Measurements from ENCODE around the gene TPP2.
A peak's percentile ranks its signal among the peaks of the same experiment; 100 is the strongest.

The TPP2 gene

DNA sequence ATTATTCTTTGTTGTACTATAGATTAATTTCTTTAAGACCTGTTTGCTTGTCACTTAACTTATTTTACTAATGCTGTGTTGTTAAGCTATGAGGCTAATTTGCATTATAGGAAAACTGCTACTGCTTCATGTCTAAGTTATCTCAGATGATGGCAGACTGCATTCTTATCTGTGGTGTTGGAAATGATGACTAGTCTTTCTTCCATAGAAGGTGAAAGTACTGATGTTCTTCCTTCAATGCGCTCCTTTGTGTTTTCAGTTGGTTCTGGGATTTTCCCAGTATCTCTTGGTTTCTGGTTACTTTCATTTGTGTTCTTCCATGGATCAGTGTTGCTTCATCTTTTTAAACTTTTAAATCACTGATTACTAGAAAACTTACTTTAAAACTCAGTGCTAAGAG, 46.9 kb downstream of the TPP2 start:
- CTCF ChIA-PET = no interaction called here

DNA sequence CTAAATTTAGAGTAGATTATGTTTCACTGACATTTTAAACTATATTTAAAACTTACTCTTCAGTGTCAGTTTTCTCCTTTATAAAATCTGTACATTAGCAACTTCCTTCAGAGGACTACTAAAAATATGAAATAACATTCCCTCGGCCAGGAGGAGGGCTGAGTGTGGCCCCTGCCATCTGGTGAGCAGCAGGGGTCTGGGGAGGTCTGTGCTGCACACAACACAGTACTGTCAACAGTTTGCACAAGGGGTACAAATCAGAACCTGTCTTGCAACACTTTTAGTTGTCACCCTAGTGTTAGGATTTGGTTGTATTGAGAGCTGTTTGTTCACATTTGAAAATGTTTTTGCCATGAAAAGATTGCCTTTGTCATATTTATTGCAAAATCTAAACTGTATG, 48.9 kb downstream of the TPP2 start:
- CTCF ChIA-PET = no interaction called here
- no peak for DNase-seq (ENCODE audit: low spot score)
- POLR2A ChIA-PET (ENCODE audit: low non-redundant PET) = no interaction called here
- no peak overlapping the region for H3K27ac ChIP-seq
- TF ChIP-seq CTCF (conservative IDR thresholded peaks at IDR 0.05; ENCODE audit: low read depth) = no peak

More for the DNA sequence above, 46.9 kb downstream of the TPP2 start:
- POLR2A ChIA-PET (ENCODE audit: low non-redundant PET) = no interaction called here
- DNase-seq (ENCODE audit: low spot score) = no peak
- no peak overlapping the region for H3K27ac ChIP-seq
- no peak for TF ChIP-seq CTCF (conservative IDR thresholded peaks at IDR 0.05; ENCODE audit: low read depth)

- H3K27ac ChIP-seq = no peak overlapping the region
- no peak for DNase-seq (ENCODE audit: low spot score)
- ChIA-PET POLR2A (ENCODE audit: low non-redundant PET) (no interaction called here), CTCF (no interaction called here)
- no peak for TF ChIP-seq CTCF (conservative IDR thresholded peaks at IDR 0.05; ENCODE audit: low read depth)
These were observed 51.3 kb downstream of the TPP2 start for GRCh38 chr13:102648046-102648445.

DNA sequence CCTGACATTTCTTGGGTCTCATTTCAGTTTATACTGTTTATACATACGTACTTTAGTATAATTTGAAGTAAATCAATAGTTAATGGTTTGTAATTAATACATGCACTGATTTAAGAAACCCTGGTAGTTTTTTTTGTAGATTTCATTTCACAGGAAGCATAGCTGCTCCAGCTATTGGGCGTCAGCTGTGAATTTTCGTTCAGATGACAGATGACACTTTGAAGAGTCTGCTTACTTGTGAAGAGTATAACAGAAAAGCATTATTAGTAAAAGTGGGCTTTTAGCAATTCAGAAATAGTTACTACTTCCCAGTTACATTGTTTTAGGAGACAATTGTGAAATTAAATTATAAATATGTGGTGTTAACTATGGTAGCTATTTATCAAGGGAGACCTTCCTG, 53.7 kb downstream of the TPP2 start:
- no peak for DNase-seq (ENCODE audit: low spot score)
- no peak overlapping the region for H3K27ac ChIP-seq
- no peak for TF ChIP-seq CTCF (conservative IDR thresholded peaks at IDR 0.05; ENCODE audit: low read depth)
- CTCF ChIA-PET = interaction anchor here (0.7 kb wide), 1 partner anchor 11 kb away, joined by 4 read pairs; no protein-coding TSS in a partner anchor
- POLR2A ChIA-PET (ENCODE audit: low non-redundant PET) = no interaction called here

GRCh38 chr13:102651392-102651791, 54.6 kb downstream of the TPP2 start:
- ChIA-PET POLR2A (ENCODE audit: low non-redundant PET) (no interaction called here), CTCF (no interaction called here)
- H3K27ac ChIP-seq = no peak overlapping the region
- TF ChIP-seq CTCF (conservative IDR thresholded peaks at IDR 0.05; ENCODE audit: low read depth) = no peak
- DNase-seq (ENCODE audit: low spot score) = peak; percentile 13

DNA sequence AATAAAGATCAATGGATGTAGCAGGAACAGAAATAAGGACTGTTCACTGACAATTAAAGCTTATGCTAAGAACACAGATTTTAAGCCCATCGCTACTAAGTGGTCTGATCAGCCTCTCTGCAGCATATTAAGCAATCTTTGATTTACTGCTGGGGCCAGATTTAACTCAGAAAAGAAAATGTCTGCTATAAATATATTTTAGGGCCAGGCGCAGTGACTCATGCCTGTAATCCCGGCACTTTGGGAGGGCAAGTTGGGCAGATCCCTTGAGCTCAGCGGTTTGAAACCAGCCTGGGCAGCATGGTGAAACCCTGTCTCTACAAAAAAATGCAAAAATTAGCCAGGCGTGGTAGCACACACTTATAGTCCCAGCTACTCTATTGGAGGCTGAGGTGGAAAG, 55.1 kb downstream of the TPP2 start:
- POLR2A ChIA-PET (ENCODE audit: low non-redundant PET) = no interaction called here
- TF ChIP-seq CTCF (conservative IDR thresholded peaks at IDR 0.05; ENCODE audit: low read depth) = no peak
- CTCF ChIA-PET = interaction anchor here (0.6 to 0.7 kb wide), 2 partner anchors 73 to 1202 kb away, joined by 4 read pairs; no protein-coding TSS in a partner anchor
- no peak for DNase-seq (ENCODE audit: low spot score)
- H3K27ac ChIP-seq = peak overlapping the region; percentile 80

DNA sequence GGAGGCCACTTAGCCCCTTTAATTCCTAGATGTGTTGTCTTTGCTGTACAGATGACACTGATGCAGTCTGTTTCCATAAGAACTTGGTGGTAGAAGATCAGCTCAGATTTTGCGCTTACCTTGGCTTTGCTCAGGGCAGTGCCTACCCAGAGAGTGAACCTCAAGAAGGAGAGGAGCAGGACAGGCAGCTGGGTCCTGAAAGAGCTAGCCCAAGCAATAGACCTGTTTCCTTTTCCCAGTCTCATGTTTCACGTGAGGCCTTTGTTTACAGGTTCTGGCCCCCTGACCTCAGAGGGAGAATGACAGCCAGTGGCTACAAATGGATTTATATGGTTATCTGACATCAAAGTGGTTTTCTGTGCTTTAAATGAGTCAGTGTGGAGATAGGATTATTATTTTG, 58.0 kb downstream of the TPP2 start:
- POLR2A ChIA-PET (ENCODE audit: low non-redundant PET) = no interaction called here
- H3K27ac ChIP-seq = no peak overlapping the region
- no peak for DNase-seq (ENCODE audit: low spot score)
- TF ChIP-seq CTCF (conservative IDR thresholded peaks at IDR 0.05; ENCODE audit: low read depth) = no peak
- CTCF ChIA-PET = no interaction called here

Data from RWPE1 (cell line).